ENCODE results near the gene DNAJC5. TPM values are rescaled to one million over a fixed set of nuclear protein-coding genes. Genes with fewer than 3 reads are reported as not detected.

DNAJC5 gene
- total and polyA plus RNA-seq, 9 of the 15 experiments (the other 6 are each of a cell fraction or from before 2014, with no cell fraction given): 0.95 to 42.8 (median 23.4) TPM

GRCh38 chr20:63957690-63958441 is 62.9 kb downstream of the DNAJC5 start:
- Histone ChIP-seq H4K20me1 (replicated peaks; ENCODE audit: control insufficient read depth, insufficient read depth, low read length) (peaks cover 13% of the 10 kb centered on the region; the same call in 1 of the 2 replicates), H3K4me1 (replicated peaks in 1 of 2; ENCODE audit: control insufficient read depth in 2 of 2, insufficient read depth in 2 of 2, low read length in 2 of 2) (peaks cover 16 to 72% of the 10 kb centered on the region in 2 experiments; a peak in 4 of 5 replicates), H3K9me1 (ENCODE audit: control insufficient read depth, insufficient read depth, low read length) (peaks cover 4% of the 10 kb centered on the region), H3K36me3 (ENCODE audit: control insufficient read depth, insufficient read depth, low read length) (peaks cover 48% of the 10 kb centered on the region; the same call in 2 of the 3 replicates), H3K4me2 (ENCODE audit: insufficient read depth, low read length) (peak overlapping the region; percentile 73), H3K27ac (ENCODE audit: extremely low read depth, low read depth, low read length) (peak overlapping the region; percentile 90), H3K4me3 (peak overlapping the region; percentile 99; the same call in 1 of the 2 replicates), H2AFZ (ENCODE audit: low read depth, low read length) (peak overlapping the region; percentile 49; the same call in 1 of the 2 replicates), H3K9ac (ENCODE audit: insufficient read depth in 1 of 2, low read depth in 2 of 2, low read length in 2 of 2) (peak overlapping the region; percentile 75 to 89), H3K79me2 (ENCODE audit: control insufficient read depth, insufficient read depth, low read length) (peaks cover 32% of the 10 kb centered on the region), H3K27me3 (ENCODE audit: control insufficient read depth in 2 of 2, insufficient read depth in 2 of 2, low read length in 2 of 2) (no peaks in the 10 kb centered on the region), H3K9me3 (replicated peaks; ENCODE audit: control insufficient read depth, insufficient read depth, low read depth, low read length) (no peaks in the 10 kb centered on the region)
- FAIRE-seq (peak; percentile 15), DNase-seq (ENCODE audit: extremely low read depth in 1 of 4, low spot score in 3 of 4) (peak; percentile 65 to 76 (median 70)), ATAC-seq (no peak)
- in situ Hi-C loops (cut with MboI) (no loop called here), intact Hi-C loops (cut with micrococcal nuclease) (loop anchor here (5.0 kb wide), 1 partner anchor 251 kb away; the partner anchor contains the start of genes ARFRP1 and ZGPAT)
- 37% methylated on average over 11 of the region's 13 CpGs for WGBS (ENCODE audit: insufficient coverage, low coverage, missing lambda C conversion rate)
- no TSS peak for BruUV-seq (replicated peaks)
- CTCF ChIA-PET (ENCODE audit: low intra/inter-chr PET ratio): no interaction called here
- POLR2A ChIA-PET: interaction anchor here (0.5 to 1.0 kb wide), 2 partner anchors 16 to 22 kb away, joined by 3 read pairs; no protein-coding TSS in a partner anchor
- no peak for TF ChIP-seq FUS (optimal IDR thresholded peaks at IDR 0.05; ENCODE audit: low read depth, low read length)
- no peak for TF ChIP-seq NRF1 (conservative IDR thresholded peaks at IDR 0.05 in 1 of 2, IDR thresholded peaks at IDR 0.05 in 1 of 2)
- no peak for TF ChIP-seq SIN3A (IDR thresholded peaks at IDR 0.05; ENCODE audit: borderline replicate concordance in 2 of 2, control insufficient read depth in 1 of 2, low read depth in 2 of 2, low read length in 2 of 2)
- TF ChIP-seq GABPB1 (CRISPR knock-in tag; IDR thresholded peaks at IDR 0.05): 0 out of 2 replicates have a peak, but pooled peaks have one; percentile 36
- no peak for TF ChIP-seq ZNF717 (CRISPR knock-in tag; IDR thresholded peaks at IDR 0.05)
- TF ChIP-seq HMG20A (CRISPR knock-in tag; conservative IDR thresholded peaks at IDR 0.05): no peak
- 0 out of 2 replicates have a peak, but pooled peaks have one; percentile 12 for TF ChIP-seq ETS1 (conservative IDR thresholded peaks at IDR 0.05; ENCODE audit: control insufficient read depth, low read depth, low read length)
- TF ChIP-seq ZBTB11 (CRISPR knock-in tag; IDR thresholded peaks at IDR 0.05): peak in 1 of 3 experiments; percentile 36; a peak in 1 of 6 replicates
- no peak for TF ChIP-seq SRF (CRISPR knock-in tag; IDR thresholded peaks at IDR 0.05)
- TF ChIP-seq ZNF384 (IDR thresholded peaks at IDR 0.05; ENCODE audit: low read depth, low read length): no peak
- no peak for TF ChIP-seq POLR3A (IDR thresholded peaks at IDR 0.05; ENCODE audit: borderline replicate concordance, extremely low read depth, insufficient read depth, insufficient read length)
- no peak for TF ChIP-seq SRSF9 (IDR thresholded peaks at IDR 0.05; ENCODE audit: borderline replicate concordance, low read depth, low read length)
- TF ChIP-seq EGR1 (conservative IDR thresholded peaks at IDR 0.05): peak; percentile 83
- TF ChIP-seq PCBP2 (IDR thresholded peaks at IDR 0.05; ENCODE audit: low read depth, low read length, poor library complexity, severe bottlenecking): no peak
